GM12892 (cell line): ENCODE data around the gene SLC12A3.

Source experiments
- POLR2A ChIP-seq: IDR thresholded peaks from 2 replicates; pipeline ENCODE4 v1.6.1; 2011; ENCODE audit warnings: low read depth, low read length, control low read depth
- TAF1 ChIP-seq: IDR thresholded peaks from 2 replicates; pipeline ENCODE4 v1.6.1; 2011; ENCODE audit warnings: low read depth, mild to moderate bottlenecking, control low read depth, low read length, borderline replicate concordance

- no peak for TF ChIP-seq TAF1
- no peak for TF ChIP-seq POLR2A
Measured at GRCh38 chr16:56910654-56911539, 45.9 kb downstream of the SLC12A3 start.
